Vagina (tissue), 2 donors: ENCODE data around the gene SGIP1.

Source experiments
- CTCF ChIP-seq, 3 experiments: fragments of 450-650 bp in 2 of 3; fragments of 200-600 bp in 1 of 3; sonication (generic) in 1 of 3; IDR thresholded peaks; one replicate each; pipeline ENCODE4 v1.5.1; 2017 to 2019; ENCODE audit warnings: antibody characterized with exemption in 3 of 3, mild to moderate bottlenecking in 2 of 3, moderate library complexity in 2 of 3
- POLR2A ChIP-seq, 2 donors: fragments of 450-650 bp; IDR thresholded peaks; one replicate each; pipeline ENCODE4 v1.6.1; 2017; ENCODE audit warnings: antibody characterized with exemption in 2 of 2, mild to moderate bottlenecking in 2 of 2, moderate library complexity in 2 of 2

- no peak for TF ChIP-seq CTCF (IDR thresholded peaks at IDR 0.05)
- no peak for TF ChIP-seq POLR2A (IDR thresholded peaks at IDR 0.05)
Observed at GRCh38 chr1:66681686-66682085, 147.7 kb downstream of the SGIP1 start.
